Lung (tissue), 12 donors: Measurements from ENCODE around the gene MICU1. TPM values are rescaled to one million over a fixed set of nuclear protein-coding genes. Genes with fewer than 3 reads are reported as not detected.

Experiments
- ATAC-seq: fragments of 200-7000 bp; cut with Tn5 transposase; one replicate; pipeline ENCODE4 v1.9.1; 2020; ENCODE audit warnings: moderate number of reproducible peaks; ENCODE audit not compliant: insufficient read depth, low FRiP score
- DNase-seq, 3 donors: peaks; one replicate each; pipeline ENCODE4 v3.0.0-alpha.2; 2013 to 2017
- H3K27ac ChIP-seq, 2 donors: one replicate each; pipeline ENCODE4 v1.5.1; 2013; ENCODE audit warnings: mild to moderate bottlenecking in 2 of 2, moderate library complexity in 2 of 2, control low read depth in 1 of 2, inconsistent platforms in 1 of 2, low read depth in 1 of 2, low read length in 1 of 2
- H3K27me3 ChIP-seq, 3 donors: one replicate each; pipeline ENCODE4 v1.5.1; 2013; ENCODE audit warnings: low read length in 2 of 3; ENCODE audit not compliant: control insufficient read depth in 3 of 3, insufficient read depth in 3 of 3
- H3K36me3 ChIP-seq, 4 donors: one replicate each; pipeline ENCODE4 v1.5.1; 2013; ENCODE audit warnings: low read length in 4 of 4, mild to moderate bottlenecking in 1 of 4, moderate library complexity in 1 of 4; ENCODE audit not compliant: control insufficient read depth in 4 of 4, insufficient read depth in 4 of 4
- H3K4me1 ChIP-seq, 5 donors: one replicate each; pipeline ENCODE4 v1.5.1; 2013; ENCODE audit warnings: low read length in 5 of 5, mild to moderate bottlenecking in 2 of 5, moderate library complexity in 1 of 5; ENCODE audit not compliant: control insufficient read depth in 5 of 5, insufficient read depth in 5 of 5
- H3K4me3 ChIP-seq: one replicate; pipeline ENCODE4 v1.5.1; 2013; ENCODE audit warnings: mild to moderate bottlenecking, control low read depth, moderate library complexity
- H3K9ac ChIP-seq, 2 donors: one replicate each; pipeline ENCODE4 v1.5.1; 2013; ENCODE audit warnings: low read length in 2 of 2, control low read depth in 1 of 2; ENCODE audit not compliant: insufficient read depth in 1 of 2
- H3K9me3 ChIP-seq, 4 donors: one replicate each; pipeline ENCODE4 v1.5.1; 2013; ENCODE audit warnings: low read length in 3 of 4, mild to moderate bottlenecking in 1 of 4, moderate library complexity in 1 of 4; ENCODE audit not compliant: control insufficient read depth in 4 of 4, insufficient read depth in 3 of 4
- WGBS, 2 donors: extraction: QIAGEN DNeasy Blood & Tissue Kit; methylation state at CpG; one replicate each; pipeline ENCODE4 v1.1.7; 2013; 5-methylcytosine and 5-hydroxymethylcytosine counted together
- polyA plus RNA-seq, 2 donors: library from polyadenylated mRNA; stranded (reverse); fragments of 200-250 nt; gene quantifications; one replicate each; pipeline ENCODE4 v1.2.1, GENCODE V29; 2013
- total RNA-seq, 2 donors: library from RNA; depleted of rRNA in 1 of 2; stranded (reverse); fragments of >200 nt in 1 of 2; gene quantifications; one replicate each; pipeline ENCODE4 v1.2.1, GENCODE V29; 2014 to 2021
- TF ChIP-seq, protein P1 (sequence below): IDR thresholded peaks from 2 replicates; pipeline ENCODE4 v1.5.1; 2012; ENCODE audit warnings: mild to moderate bottlenecking; ENCODE audit errors: control extremely low read depth, extremely low read depth
- donor health status: control.
- donor health status: control.
- donor health status: Bipolar disorder and iron deficiency.
- donor health status: healthy.
- donor health status: DM: yes; HTN: yes; CAD: no.

The MICU1 gene
- total and polyA plus RNA-seq, 4 donors, result 41.9 to 86.4 (median 43.2) TPM

- H3K4me1 ChIP-seq, result no peaks in the 10 kb centered on the region
- no peak for ATAC-seq
- TF ChIP-seq, protein P1, sequence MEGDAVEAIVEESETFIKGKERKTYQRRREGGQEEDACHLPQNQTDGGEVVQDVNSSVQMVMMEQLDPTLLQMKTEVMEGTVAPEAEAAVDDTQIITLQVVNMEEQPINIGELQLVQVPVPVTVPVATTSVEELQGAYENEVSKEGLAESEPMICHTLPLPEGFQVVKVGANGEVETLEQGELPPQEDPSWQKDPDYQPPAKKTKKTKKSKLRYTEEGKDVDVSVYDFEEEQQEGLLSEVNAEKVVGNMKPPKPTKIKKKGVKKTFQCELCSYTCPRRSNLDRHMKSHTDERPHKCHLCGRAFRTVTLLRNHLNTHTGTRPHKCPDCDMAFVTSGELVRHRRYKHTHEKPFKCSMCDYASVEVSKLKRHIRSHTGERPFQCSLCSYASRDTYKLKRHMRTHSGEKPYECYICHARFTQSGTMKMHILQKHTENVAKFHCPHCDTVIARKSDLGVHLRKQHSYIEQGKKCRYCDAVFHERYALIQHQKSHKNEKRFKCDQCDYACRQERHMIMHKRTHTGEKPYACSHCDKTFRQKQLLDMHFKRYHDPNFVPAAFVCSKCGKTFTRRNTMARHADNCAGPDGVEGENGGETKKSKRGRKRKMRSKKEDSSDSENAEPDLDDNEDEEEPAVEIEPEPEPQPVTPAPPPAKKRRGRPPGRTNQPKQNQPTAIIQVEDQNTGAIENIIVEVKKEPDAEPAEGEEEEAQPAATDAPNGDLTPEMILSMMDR, result no peak
- peaks cover 0 to 6% (median 4%) of the 10 kb centered on the region in 4 donors for H3K9me3 ChIP-seq
- no peak overlapping the region for H3K4me3 ChIP-seq
- H3K27ac ChIP-seq, result no peak overlapping the region
- no peak overlapping the region for H3K9ac ChIP-seq
- WGBS, 2 donors, result 95% methylated on average over 1 of the region's 1 CpG
- no peak for DNase-seq
- H3K27me3 ChIP-seq, result no peaks in the 10 kb centered on the region
- peaks cover 0 to 19% (median 7%) of the 10 kb centered on the region in 4 donors for H3K36me3 ChIP-seq
These were observed 86.7 kb downstream of the MICU1 start for GRCh38 chr10:72539137-72539536.

- no peak overlapping the region for H3K9ac ChIP-seq
- no peaks in the 10 kb centered on the region for H3K27me3 ChIP-seq
- no peaks in the 10 kb centered on the region for H3K9me3 ChIP-seq
- no peak for ATAC-seq
- no peak overlapping the region for H3K27ac ChIP-seq
- DNase-seq, result no peak
- no peaks in the 10 kb centered on the region for H3K36me3 ChIP-seq
- H3K4me3 ChIP-seq, result no peak overlapping the region
- TF ChIP-seq, protein P1, result no peak
- H3K4me1 ChIP-seq, result no peaks in the 10 kb centered on the region
These were observed 100.2 kb downstream of the MICU1 start for GRCh38 chr10:72525689-72526088.

DNA sequence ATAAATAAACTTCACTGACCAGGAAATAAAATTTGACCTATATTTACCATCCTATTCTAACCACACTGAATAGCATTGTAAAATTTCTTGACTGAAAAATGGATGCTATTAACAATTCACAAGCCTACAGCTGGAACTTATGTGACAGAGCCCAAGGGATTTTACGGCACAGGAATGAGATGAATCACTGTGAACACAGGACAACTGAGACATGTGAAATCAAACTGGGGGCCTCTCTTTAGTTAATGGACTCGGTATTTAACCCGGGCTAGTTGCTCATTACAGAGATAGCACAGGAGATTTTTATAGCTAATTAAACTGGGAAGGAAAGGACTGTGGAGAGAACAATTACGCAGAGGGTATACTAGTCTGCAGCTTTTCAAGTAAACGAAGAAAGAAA lies 100.6 kb downstream of the MICU1 start:
- no peak overlapping the region for H3K27ac ChIP-seq
- ATAC-seq (no peak), DNase-seq (no peak)
- WGBS, 2 donors, result 76 to 81% methylated on average over 5 of the region's 5 CpGs
- TF ChIP-seq, protein P1, result no peak
- H3K36me3 ChIP-seq, result no peaks in the 10 kb centered on the region
- H3K9me3 ChIP-seq, result no peaks in the 10 kb centered on the region
- no peaks in the 10 kb centered on the region for H3K4me1 ChIP-seq
- no peak overlapping the region for H3K4me3 ChIP-seq
- H3K9ac ChIP-seq, result no peak overlapping the region
- no peaks in the 10 kb centered on the region for H3K27me3 ChIP-seq

DNA sequence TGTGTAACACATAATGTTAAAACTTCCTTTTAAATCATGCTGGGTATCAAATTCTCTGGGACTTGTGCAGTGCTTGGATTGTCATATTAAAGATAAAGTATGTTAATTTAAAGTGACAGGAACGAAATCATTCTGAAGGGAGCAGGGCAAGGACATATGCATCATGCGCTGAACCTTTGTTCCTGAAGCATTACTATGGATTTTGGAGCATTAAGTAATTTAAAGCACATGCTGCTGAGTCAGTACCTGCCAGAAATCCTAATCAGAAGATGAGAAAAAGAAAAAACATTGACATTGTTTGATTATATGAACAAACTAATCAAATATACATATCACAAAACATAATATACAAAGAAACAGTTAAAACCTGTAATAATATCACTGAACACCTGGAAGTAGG lies 101.4 kb downstream of the MICU1 start:
- H3K27me3 ChIP-seq, result no peaks in the 10 kb centered on the region
- ATAC-seq (no peak), DNase-seq (no peak)
- H3K4me1 ChIP-seq, result no peaks in the 10 kb centered on the region
- H3K4me3 ChIP-seq, result no peak overlapping the region
- 86 to 97% methylated on average over 2 of the region's 2 CpGs for WGBS, 2 donors
- TF ChIP-seq, protein P1, result no peak
- H3K9ac ChIP-seq, result no peak overlapping the region
- H3K9me3 ChIP-seq, result no peaks in the 10 kb centered on the region
- no peak overlapping the region for H3K27ac ChIP-seq
- H3K36me3 ChIP-seq, result no peaks in the 10 kb centered on the region
